Measurements from ENCODE around the gene PCNX2. TPM values are rescaled to one million over a fixed set of nuclear protein-coding genes. Genes with fewer than 3 reads are reported as not detected.
A peak's percentile ranks its signal among the peaks of the same experiment; 100 is the strongest.

PCNX2 gene
- total RNA-seq, 1 donor from 2014 or later = 25.5 TPM

GRCh38 chr1:233248014-233248413 lies 47.5 kb downstream of the PCNX2 start:
- no peak overlapping the region for H3K9ac ChIP-seq (ENCODE audit: low read length)
- H3K4me3 ChIP-seq (ENCODE audit: insufficient read depth, low read depth, low read length) = no peak overlapping the region
- H4K20me1 ChIP-seq (ENCODE audit: insufficient read depth, low read length) = no peaks in the 10 kb centered on the region
- H3K36me3 ChIP-seq (ENCODE audit: insufficient read depth, low read length) = peaks cover 38% of the 10 kb centered on the region
- H3K27me3 Mint-ChIP-seq (ENCODE audit: low read depth, unreplicated experiment) = no peaks in the 10 kb centered on the region
- DNase-seq (ENCODE audit: low read depth) = no peak
- peaks cover 2% of the 10 kb centered on the region for H3K9me3 ChIP-seq (ENCODE audit: insufficient read depth, low read depth, low read length)
- FAIRE-seq = no peak
- TF ChIP-seq EZH2 (IDR thresholded peaks at IDR 0.05; ENCODE audit: insufficient read depth, low read length) (no peak), CTCF (IDR thresholded peaks at IDR 0.05; ENCODE audit: insufficient read depth, low read depth, low read length) (no peak)
- H3K79me2 ChIP-seq (ENCODE audit: insufficient read depth, low read length) = no peaks in the 10 kb centered on the region
- no peak overlapping the region for H2AFZ ChIP-seq (ENCODE audit: low read depth, low read length)
- H3K27ac ChIP-seq (ENCODE audit: low read depth, low read length) = no peak overlapping the region
- H3K36me3 Mint-ChIP-seq (ENCODE audit: low read depth, unreplicated experiment) = peaks cover 37% of the 10 kb centered on the region
- no peaks in the 10 kb centered on the region for H3K9me3 Mint-ChIP-seq (ENCODE audit: unreplicated experiment)
- no peak overlapping the region for H3K4me2 ChIP-seq (ENCODE audit: low read length)
- no peak overlapping the region for H3K27ac Mint-ChIP-seq (ENCODE audit: unreplicated experiment)
- peaks cover 8% of the 10 kb centered on the region for H3K4me1 Mint-ChIP-seq (ENCODE audit: low read depth, unreplicated experiment)
- no peak overlapping the region for H3K4me3 Mint-ChIP-seq (ENCODE audit: unreplicated experiment)
- no peaks in the 10 kb centered on the region for H3K4me1 ChIP-seq (ENCODE audit: insufficient read depth, low read length)
- H3K27me3 ChIP-seq (ENCODE audit: insufficient read depth, low read length) = no peaks in the 10 kb centered on the region

GRCh38 chr1:233246965-233247364 lies 48.6 kb downstream of the PCNX2 start:
- Mint-ChIP-seq H3K27ac (ENCODE audit: unreplicated experiment) (no peak overlapping the region), H3K9me3 (ENCODE audit: unreplicated experiment) (no peaks in the 10 kb centered on the region), H3K36me3 (ENCODE audit: low read depth, unreplicated experiment) (peaks cover 37% of the 10 kb centered on the region), H3K4me1 (ENCODE audit: low read depth, unreplicated experiment) (peaks cover 8% of the 10 kb centered on the region), H3K4me3 (ENCODE audit: unreplicated experiment) (no peak overlapping the region), H3K27me3 (ENCODE audit: low read depth, unreplicated experiment) (no peaks in the 10 kb centered on the region)
- no peaks in the 10 kb centered on the region for H3K27me3 ChIP-seq (ENCODE audit: insufficient read depth, low read length)
- H3K9me3 ChIP-seq (ENCODE audit: insufficient read depth, low read depth, low read length) = peaks cover 2% of the 10 kb centered on the region
- no peak overlapping the region for H3K4me2 ChIP-seq (ENCODE audit: low read length)
- H3K9ac ChIP-seq (ENCODE audit: low read length) = no peak overlapping the region
- no peak overlapping the region for H3K27ac ChIP-seq (ENCODE audit: low read depth, low read length)
- no peak overlapping the region for H2AFZ ChIP-seq (ENCODE audit: low read depth, low read length)
- H4K20me1 ChIP-seq (ENCODE audit: insufficient read depth, low read length) = no peaks in the 10 kb centered on the region
- no peak for TF ChIP-seq EZH2 (IDR thresholded peaks at IDR 0.05; ENCODE audit: insufficient read depth, low read length)
- TF ChIP-seq CTCF (IDR thresholded peaks at IDR 0.05; ENCODE audit: insufficient read depth, low read depth, low read length) = no peak
- DNase-seq (ENCODE audit: low read depth) (no peak), FAIRE-seq (no peak)
- H3K4me1 ChIP-seq (ENCODE audit: insufficient read depth, low read length) = no peaks in the 10 kb centered on the region
- no peaks in the 10 kb centered on the region for H3K79me2 ChIP-seq (ENCODE audit: insufficient read depth, low read length)
- H3K36me3 ChIP-seq (ENCODE audit: insufficient read depth, low read length) = peaks cover 31% of the 10 kb centered on the region
- no peak overlapping the region for H3K4me3 ChIP-seq (ENCODE audit: insufficient read depth, low read depth, low read length)

GRCh38 chr1:233245191-233245765 lies 50.2 kb downstream of the PCNX2 start:
- FAIRE-seq = no peak
- Mint-ChIP-seq H3K36me3 (ENCODE audit: low read depth, unreplicated experiment) (peaks cover 34% of the 10 kb centered on the region), H3K4me3 (ENCODE audit: unreplicated experiment) (no peak overlapping the region), H3K27ac (ENCODE audit: unreplicated experiment) (no peak overlapping the region), H3K27me3 (ENCODE audit: low read depth, unreplicated experiment) (no peaks in the 10 kb centered on the region), H3K4me1 (ENCODE audit: low read depth, unreplicated experiment) (peaks cover 8% of the 10 kb centered on the region), H3K9me3 (ENCODE audit: unreplicated experiment) (no peaks in the 10 kb centered on the region)
- TF ChIP-seq CTCF (IDR thresholded peaks at IDR 0.05; ENCODE audit: insufficient read depth, low read depth, low read length) (no peak), EZH2 (IDR thresholded peaks at IDR 0.05; ENCODE audit: insufficient read depth, low read length) (no peak)
- Histone ChIP-seq H3K27me3 (ENCODE audit: insufficient read depth, low read length) (no peaks in the 10 kb centered on the region), H3K36me3 (ENCODE audit: insufficient read depth, low read length) (peaks cover 21% of the 10 kb centered on the region), H3K4me1 (ENCODE audit: insufficient read depth, low read length) (no peaks in the 10 kb centered on the region), H3K27ac (ENCODE audit: low read depth, low read length) (no peak overlapping the region), H3K9me3 (ENCODE audit: insufficient read depth, low read depth, low read length) (peaks cover 2% of the 10 kb centered on the region), H4K20me1 (ENCODE audit: insufficient read depth, low read length) (no peaks in the 10 kb centered on the region), H3K9ac (ENCODE audit: low read length) (no peak overlapping the region), H3K79me2 (ENCODE audit: insufficient read depth, low read length) (no peaks in the 10 kb centered on the region), H2AFZ (ENCODE audit: low read depth, low read length) (no peak overlapping the region), H3K4me2 (ENCODE audit: low read length) (no peak overlapping the region), H3K4me3 (ENCODE audit: insufficient read depth, low read depth, low read length) (no peak overlapping the region)
- peak; percentile 65 for DNase-seq (ENCODE audit: low read depth)

All from astrocyte (in vitro differentiated cells and primary cell).